ENCODE measurements around the gene AUTS2. TPM values are rescaled to one million over a fixed set of nuclear protein-coding genes. Genes with fewer than 3 reads are reported as not detected.

The AUTS2 gene
- polyA plus RNA-seq, 1 donor (not counting 4 experiments of a cell fraction or from before 2014, with no cell fraction given): 4.7 TPM

DNA sequence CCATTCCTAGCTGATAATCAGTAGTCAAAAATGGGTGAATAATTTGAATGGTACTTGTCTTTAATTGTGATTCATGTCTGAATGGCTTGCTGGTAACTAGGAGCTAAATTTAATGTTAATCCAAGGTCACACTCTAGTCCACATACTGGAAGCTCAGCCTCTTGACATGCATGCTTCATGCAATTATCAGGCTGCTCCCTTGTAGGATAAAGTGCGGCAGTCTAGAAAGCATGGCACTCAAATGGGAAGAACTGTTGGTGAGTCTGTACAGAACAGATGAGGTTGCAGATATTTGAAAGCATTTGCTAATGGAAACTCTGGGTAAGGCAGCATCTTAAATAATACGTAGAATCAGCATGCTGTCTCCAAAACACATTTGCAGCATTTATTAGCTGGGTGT, 499.4 kb downstream of the AUTS2 start:
- dilution Hi-C loops (cut with MboI; ENCODE audit: extremely low pct_ligation_motif_present, low sequenced_read_pairs): no loop called here
- no peaks in the 10 kb centered on the region for H4K20me1 ChIP-seq (ENCODE audit: control insufficient read depth, extremely low read depth, insufficient read depth, low read length)
- DNase-seq (ENCODE audit: low read depth, low spot score) (no peak), FAIRE-seq (no peak)
- H3K27ac ChIP-seq (ENCODE audit: control insufficient read depth, insufficient read depth, low read length): no peak overlapping the region
- no peak overlapping the region for H3K9ac ChIP-seq (ENCODE audit: control insufficient read depth, extremely low read depth, insufficient read depth, low read length)
- no peaks in the 10 kb centered on the region for H3K79me2 ChIP-seq (ENCODE audit: control insufficient read depth, insufficient read depth, low read length)
- H3K36me3 ChIP-seq (ENCODE audit: control insufficient read depth in 2 of 2, extremely low read depth in 1 of 2, insufficient read depth in 2 of 2, low read length in 2 of 2): no peaks in the 10 kb centered on the region
- no peak overlapping the region for H3K4me2 ChIP-seq (ENCODE audit: control insufficient read depth, extremely low read depth, insufficient read depth, low read depth, low read length)
- H2AFZ ChIP-seq (ENCODE audit: control insufficient read depth, low read length): no peak overlapping the region
- TF ChIP-seq, protein P1, sequence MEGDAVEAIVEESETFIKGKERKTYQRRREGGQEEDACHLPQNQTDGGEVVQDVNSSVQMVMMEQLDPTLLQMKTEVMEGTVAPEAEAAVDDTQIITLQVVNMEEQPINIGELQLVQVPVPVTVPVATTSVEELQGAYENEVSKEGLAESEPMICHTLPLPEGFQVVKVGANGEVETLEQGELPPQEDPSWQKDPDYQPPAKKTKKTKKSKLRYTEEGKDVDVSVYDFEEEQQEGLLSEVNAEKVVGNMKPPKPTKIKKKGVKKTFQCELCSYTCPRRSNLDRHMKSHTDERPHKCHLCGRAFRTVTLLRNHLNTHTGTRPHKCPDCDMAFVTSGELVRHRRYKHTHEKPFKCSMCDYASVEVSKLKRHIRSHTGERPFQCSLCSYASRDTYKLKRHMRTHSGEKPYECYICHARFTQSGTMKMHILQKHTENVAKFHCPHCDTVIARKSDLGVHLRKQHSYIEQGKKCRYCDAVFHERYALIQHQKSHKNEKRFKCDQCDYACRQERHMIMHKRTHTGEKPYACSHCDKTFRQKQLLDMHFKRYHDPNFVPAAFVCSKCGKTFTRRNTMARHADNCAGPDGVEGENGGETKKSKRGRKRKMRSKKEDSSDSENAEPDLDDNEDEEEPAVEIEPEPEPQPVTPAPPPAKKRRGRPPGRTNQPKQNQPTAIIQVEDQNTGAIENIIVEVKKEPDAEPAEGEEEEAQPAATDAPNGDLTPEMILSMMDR (optimal IDR thresholded peaks at IDR 0.05 in 1 of 3, IDR thresholded peaks at IDR 0.05 in 1 of 3, conservative IDR thresholded peaks at IDR 0.05 in 1 of 3; ENCODE audit: extremely low read depth in 1 of 3, insufficient read depth in 2 of 3, low read length in 3 of 3): no peak
- TF ChIP-seq EZH2 (IDR thresholded peaks at IDR 0.05; ENCODE audit: low read length): no peak
- H3K9me3 ChIP-seq (ENCODE audit: control insufficient read depth, low read depth, low read length): no peaks in the 10 kb centered on the region
- H3K9me1 ChIP-seq (ENCODE audit: control insufficient read depth, extremely low read depth, insufficient read depth, low read length): no peaks in the 10 kb centered on the region
- H3K27me3 ChIP-seq (ENCODE audit: control insufficient read depth, extremely low read depth, insufficient read depth, low read length): no peaks in the 10 kb centered on the region
- peaks cover 2% of the 10 kb centered on the region for H3K4me1 ChIP-seq (ENCODE audit: control insufficient read depth, extremely low read depth, insufficient read depth, low read length)
- H3K4me3 ChIP-seq (ENCODE audit: control insufficient read depth in 2 of 3, extremely low read depth in 1 of 3, insufficient read depth in 2 of 3, low read depth in 1 of 3, low read length in 3 of 3): no peak overlapping the region

DNA sequence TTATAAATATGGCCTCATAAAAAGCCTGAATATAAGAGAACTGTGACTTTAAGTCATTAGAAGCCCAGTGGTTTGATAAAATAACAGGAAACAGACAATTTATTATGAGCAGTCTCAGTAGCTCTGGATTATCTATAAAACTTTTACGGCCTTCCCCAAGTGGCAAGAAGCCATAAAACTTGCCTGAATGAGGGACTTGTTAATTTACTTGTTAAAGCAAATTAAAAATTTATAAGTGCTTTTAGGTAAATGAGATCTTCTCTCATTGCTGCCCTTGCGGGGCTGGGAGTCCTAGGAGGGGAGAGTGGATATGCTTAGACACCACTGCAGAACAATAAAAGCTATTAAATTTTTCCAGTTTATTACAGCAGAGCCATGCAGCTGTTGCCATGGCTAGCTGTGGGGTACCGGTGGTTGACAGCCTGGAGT, 499.9 kb downstream of the AUTS2 start:
- Histone ChIP-seq H3K4me2 (ENCODE audit: control insufficient read depth, extremely low read depth, insufficient read depth, low read depth, low read length) (no peak overlapping the region), H3K27me3 (ENCODE audit: control insufficient read depth, extremely low read depth, insufficient read depth, low read length) (no peaks in the 10 kb centered on the region), H2AFZ (ENCODE audit: control insufficient read depth, low read length) (no peak overlapping the region), H4K20me1 (ENCODE audit: control insufficient read depth, extremely low read depth, insufficient read depth, low read length) (no peaks in the 10 kb centered on the region), H3K9me3 (ENCODE audit: control insufficient read depth, low read depth, low read length) (no peaks in the 10 kb centered on the region), H3K79me2 (ENCODE audit: control insufficient read depth, insufficient read depth, low read length) (no peaks in the 10 kb centered on the region), H3K4me3 (ENCODE audit: control insufficient read depth in 2 of 3, extremely low read depth in 1 of 3, insufficient read depth in 2 of 3, low read depth in 1 of 3, low read length in 3 of 3) (no peak overlapping the region), H3K9me1 (ENCODE audit: control insufficient read depth, extremely low read depth, insufficient read depth, low read length) (no peaks in the 10 kb centered on the region), H3K4me1 (ENCODE audit: control insufficient read depth, extremely low read depth, insufficient read depth, low read length) (no peaks in the 10 kb centered on the region), H3K9ac (ENCODE audit: control insufficient read depth, extremely low read depth, insufficient read depth, low read length) (no peak overlapping the region), H3K27ac (ENCODE audit: control insufficient read depth, insufficient read depth, low read length) (no peak overlapping the region), H3K36me3 (ENCODE audit: control insufficient read depth in 2 of 2, extremely low read depth in 1 of 2, insufficient read depth in 2 of 2, low read length in 2 of 2) (no peaks in the 10 kb centered on the region)
- dilution Hi-C loops (cut with MboI; ENCODE audit: extremely low pct_ligation_motif_present, low sequenced_read_pairs): no loop called here
- FAIRE-seq (no peak), DNase-seq (ENCODE audit: low read depth, low spot score) (no peak)
- TF ChIP-seq, protein P1 (optimal IDR thresholded peaks at IDR 0.05 in 1 of 3, IDR thresholded peaks at IDR 0.05 in 1 of 3, conservative IDR thresholded peaks at IDR 0.05 in 1 of 3; ENCODE audit: extremely low read depth in 1 of 3, insufficient read depth in 2 of 3, low read length in 3 of 3): no peak
- no peak for TF ChIP-seq EZH2 (IDR thresholded peaks at IDR 0.05; ENCODE audit: low read length)
